A549 (cell line): ENCODE data around the gene CFAP126.

Experiments used
- BCL3 ChIP-seq: fragments of >200 bp; sonication (Bioruptor Twin); formaldehyde crosslinking; IDR thresholded peaks from 3 replicates; pipeline ENCODE4 v1.6.1; 2016
- BHLHE40 ChIP-seq: IDR thresholded peaks from 2 replicates; pipeline ENCODE4 v1.6.1; 2012; ENCODE audit warnings: low read depth, low read length, inconsistent platforms
- CBX8 ChIP-seq: fragments of 200-600 bp; sonication (generic); IDR thresholded peaks from 2 replicates; pipeline ENCODE4 v1.6.1; 2016
- CHD2 ChIP-seq: fragments of 150-350 bp; IDR thresholded peaks from 2 replicates; pipeline ENCODE4 v1.6.1; 2014; ENCODE audit warnings: low read length; ENCODE audit not compliant: partially characterized antibody
- CTCF ChIP-seq: fragments of >200 bp; sonication (Bioruptor Twin); formaldehyde crosslinking; IDR thresholded peaks from 3 replicates; pipeline ENCODE4 v1.5.1; 2016
- FOSL2 ChIP-seq, 2 experiments: fragments of 450-650 bp in 1 of 2; fragments of >200 bp in 1 of 2; sonication (Bioruptor Twin) in 1 of 2; formaldehyde crosslinking; IDR thresholded peaks; 2 replicates each; pipeline versions ENCODE4 v1.5.0 to v1.6.1; 2016 to 2020; ENCODE audit warnings: mild to moderate bottlenecking in 1 of 2, moderate library complexity in 1 of 2
- HOXA7 ChIP-seq: fragments of 250-450 bp; sonication (Bioruptor Pico); IDR thresholded peaks from 2 replicates; pipeline ENCODE4 v1.5.0; 2020; ENCODE audit warnings: mild to moderate bottlenecking, moderate library complexity
- JUN ChIP-seq, 2 experiments: fragments of >200 bp; sonication (Bioruptor Twin); formaldehyde crosslinking; IDR thresholded peaks; 2 replicates in 1 of 2; 3 replicates in 1 of 2; pipeline ENCODE4 v1.6.1; 2016 to 2017
- MAZ ChIP-seq: fragments of 150-350 bp; IDR thresholded peaks from 2 replicates; pipeline ENCODE4 v1.6.1; 2014; ENCODE audit warnings: antibody characterized with exemption, low read depth, low read length, borderline replicate concordance
- POLR2A ChIP-seq: IDR thresholded peaks from 2 replicates; pipeline ENCODE4 v1.6.1; 2012; ENCODE audit warnings: mild to moderate bottlenecking, low read length
- SMC3 ChIP-seq: fragments of >200 bp; sonication (Bioruptor Twin); formaldehyde crosslinking; IDR thresholded peaks from 3 replicates; pipeline ENCODE4 v1.6.1; 2018; ENCODE audit warnings: inconsistent platforms
- TF ChIP-seq, protein P1 (sequence below): IDR thresholded peaks from 2 replicates; pipeline ENCODE4 v1.6.1; 2012
- TF ChIP-seq, protein P2 (sequence below): fragments of 250-450 bp; sonication (Bioruptor Pico); IDR thresholded peaks from 2 replicates; pipeline ENCODE4 v1.5.0; 2020; ENCODE audit warnings: low read depth, mild to moderate bottlenecking, moderate library complexity

GRCh38 chr1:161393151-161393550, 25.5 kb upstream of the CFAP126 start:
- no peak for TF ChIP-seq MAZ
- no peak for TF ChIP-seq JUN (IDR thresholded peaks at IDR 0.05)
- TF ChIP-seq CTCF, result no peak
- TF ChIP-seq CHD2, result no peak
- TF ChIP-seq HOXA7 (CRISPR knock-in tag), result no peak
- TF ChIP-seq, protein P1, sequence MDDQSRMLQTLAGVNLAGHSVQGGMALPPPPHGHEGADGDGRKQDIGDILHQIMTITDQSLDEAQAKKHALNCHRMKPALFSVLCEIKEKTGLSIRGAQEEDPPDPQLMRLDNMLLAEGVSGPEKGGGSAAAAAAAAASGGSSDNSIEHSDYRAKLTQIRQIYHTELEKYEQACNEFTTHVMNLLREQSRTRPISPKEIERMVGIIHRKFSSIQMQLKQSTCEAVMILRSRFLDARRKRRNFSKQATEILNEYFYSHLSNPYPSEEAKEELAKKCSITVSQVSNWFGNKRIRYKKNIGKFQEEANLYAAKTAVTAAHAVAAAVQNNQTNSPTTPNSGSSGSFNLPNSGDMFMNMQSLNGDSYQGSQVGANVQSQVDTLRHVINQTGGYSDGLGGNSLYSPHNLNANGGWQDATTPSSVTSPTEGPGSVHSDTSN, result no peak
- no peak for TF ChIP-seq CBX8
- TF ChIP-seq FOSL2 (IDR thresholded peaks at IDR 0.05), result no peak
- no peak for TF ChIP-seq FOSL2 (CRISPR knock-in tag; IDR thresholded peaks at IDR 0.05)
- no peak for TF ChIP-seq BHLHE40
- TF ChIP-seq, protein P2, sequence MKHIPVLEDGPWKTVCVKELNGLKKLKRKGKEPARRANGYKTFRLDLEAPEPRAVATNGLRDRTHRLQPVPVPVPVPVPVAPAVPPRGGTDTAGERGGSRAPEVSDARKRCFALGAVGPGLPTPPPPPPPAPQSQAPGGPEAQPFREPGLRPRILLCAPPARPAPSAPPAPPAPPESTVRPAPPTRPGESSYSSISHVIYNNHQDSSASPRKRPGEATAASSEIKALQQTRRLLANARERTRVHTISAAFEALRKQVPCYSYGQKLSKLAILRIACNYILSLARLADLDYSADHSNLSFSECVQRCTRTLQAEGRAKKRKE (CRISPR knock-in tag), result no peak
- no peak for TF ChIP-seq SMC3
- no peak for TF ChIP-seq POLR2A
- TF ChIP-seq BCL3, result no peak
